ENCODE data around the gene GNB5.
"Not testable (repeated sequence)": the region's sequence is repeated elsewhere in the genome, so short reads cannot be mapped to it uniquely, and the experiment has no call there.

GNB5 gene

GRCh38 chr15:52111517-52112202 is 79.5 kb downstream of the GNB5 start:
- DNase-seq, result no peak

GRCh38 chr15:52109559-52110451 is 81.4 kb downstream of the GNB5 start:
- no peak for DNase-seq

DNA sequence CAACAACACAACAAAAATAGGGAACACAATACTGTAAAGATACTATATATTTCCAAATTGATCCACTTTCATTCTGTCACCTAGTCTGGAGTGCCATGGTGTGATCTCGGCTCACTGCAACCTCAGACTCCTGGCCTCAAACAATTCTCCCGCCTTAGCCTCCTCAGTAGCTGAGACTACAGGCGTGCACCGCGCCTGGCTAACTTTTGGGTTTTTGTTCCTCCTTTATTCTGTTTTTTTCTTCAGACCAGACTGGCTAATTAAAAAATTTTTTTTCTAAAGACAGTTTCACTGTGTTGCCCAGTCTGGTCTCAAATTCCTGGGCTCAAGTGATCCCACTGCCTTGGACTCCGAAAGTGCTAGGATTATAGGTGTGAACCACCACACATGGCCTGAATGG is 84.0 kb downstream of the GNB5 start:
- no peak for DNase-seq

GRCh38 chr15:52106641-52107040 is 84.6 kb downstream of the GNB5 start:
- DNase-seq, result no peak

GRCh38 chr15:52105846-52106245 is 85.3 kb downstream of the GNB5 start:
- DNase-seq, result no peak

DNA sequence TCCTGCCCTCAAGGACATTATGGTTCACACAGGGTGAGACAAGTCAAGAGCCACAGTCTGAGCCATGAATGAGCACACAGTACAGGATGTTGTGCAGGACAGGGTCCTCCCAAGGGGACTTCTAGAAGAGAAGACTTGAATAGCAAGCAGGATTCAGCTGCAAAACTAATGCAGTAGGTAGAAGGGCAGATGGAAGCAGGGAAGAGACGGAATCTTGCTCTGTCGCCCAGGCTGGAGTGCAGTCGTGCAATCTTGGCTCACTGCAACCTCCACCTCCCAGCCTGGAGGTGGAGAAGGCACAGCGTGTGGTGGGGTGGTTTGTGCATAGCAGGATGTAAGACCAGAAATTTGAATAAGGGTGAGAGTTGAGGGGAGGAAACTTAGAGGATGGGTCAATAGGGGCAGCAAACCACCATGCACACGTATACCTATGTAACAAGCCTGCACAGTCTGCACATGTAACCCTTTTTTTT is 86.6 kb downstream of the GNB5 start:
- DNase-seq, result no peak

GRCh38 chr15:52103217-52104207 is 87.7 kb downstream of the GNB5 start:
- DNase-seq, result no peak

- no peak for DNase-seq
These were observed 88.7 kb downstream of the GNB5 start for GRCh38 chr15:52102463-52102862.

- DNase-seq, result no peak
These were observed 89.5 kb downstream of the GNB5 start for GRCh38 chr15:52101542-52102323.

DNA sequence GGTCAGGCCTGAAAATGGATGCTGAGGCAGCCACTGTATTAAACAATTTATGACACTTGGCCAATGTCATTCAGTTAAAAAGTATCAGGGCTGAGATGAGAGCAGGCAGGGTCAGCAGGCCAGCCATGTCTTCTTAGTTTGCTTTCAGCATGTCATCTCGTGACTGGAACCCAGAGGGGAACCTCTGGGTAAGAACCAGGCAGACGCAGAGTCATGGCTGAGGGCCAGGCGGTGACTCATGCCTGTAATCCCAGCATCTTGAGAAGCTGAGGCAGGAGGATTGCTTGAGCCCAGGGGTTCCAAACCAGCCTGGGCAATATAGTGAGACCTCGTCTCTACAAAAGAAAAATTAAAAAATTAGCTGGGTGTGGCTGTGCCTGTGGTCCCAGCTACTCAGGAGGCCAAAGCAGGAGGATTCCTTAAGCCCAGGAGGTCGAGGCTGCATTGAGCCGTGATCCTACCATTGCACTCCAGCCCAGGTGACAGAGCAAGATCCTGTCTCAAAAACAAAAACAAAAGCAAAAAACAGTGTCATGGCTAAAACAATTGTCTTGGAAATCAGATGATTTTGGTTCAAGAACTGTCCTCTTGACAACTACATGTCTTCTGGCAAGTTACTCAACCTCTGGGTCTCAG is 90.3 kb downstream of the GNB5 start:
- DNase-seq, result no peak

GRCh38 chr15:52099651-52100272 is 91.4 kb downstream of the GNB5 start:
- no peak for DNase-seq

DNA sequence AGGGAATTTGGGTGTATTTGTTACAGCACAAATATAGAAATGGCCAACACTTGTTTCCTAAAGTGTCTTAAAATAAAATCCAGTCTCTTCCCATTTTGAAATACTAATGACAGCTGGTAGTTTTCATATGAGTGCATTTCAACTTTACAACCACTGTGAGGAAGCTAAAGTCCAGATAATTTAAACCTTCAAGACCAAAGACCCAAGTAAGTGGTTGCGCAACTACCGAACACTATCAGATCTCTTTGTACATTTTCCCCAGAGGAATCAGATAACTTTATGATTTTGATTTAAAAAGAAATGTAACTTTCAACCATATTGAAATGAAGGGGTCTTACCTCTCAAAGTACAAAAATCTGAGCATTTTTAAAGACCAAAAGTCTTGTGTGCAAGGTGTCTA is 92.9 kb downstream of the GNB5 start:
- no peak for DNase-seq

DNA sequence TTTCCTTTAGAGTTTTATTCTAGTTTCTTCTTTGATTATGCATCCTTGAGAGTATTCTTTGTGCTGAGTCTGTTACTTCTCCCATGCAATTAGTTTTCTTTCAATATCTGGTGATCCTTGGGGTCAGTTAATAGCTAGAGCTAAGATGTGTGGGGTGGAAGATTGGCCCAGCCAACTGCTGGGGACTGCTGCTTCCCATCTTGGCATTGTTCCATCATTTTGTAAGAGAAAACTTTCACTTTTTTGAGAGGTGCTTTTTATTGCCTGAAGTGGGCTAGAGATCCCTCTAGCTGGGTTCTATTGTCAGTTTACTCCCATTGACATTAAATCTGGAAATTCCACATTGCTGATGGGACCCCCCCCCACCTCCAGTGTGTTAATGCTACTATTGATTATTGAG is 94.0 kb downstream of the GNB5 start:
- DNase-seq, result no peak

DNA sequence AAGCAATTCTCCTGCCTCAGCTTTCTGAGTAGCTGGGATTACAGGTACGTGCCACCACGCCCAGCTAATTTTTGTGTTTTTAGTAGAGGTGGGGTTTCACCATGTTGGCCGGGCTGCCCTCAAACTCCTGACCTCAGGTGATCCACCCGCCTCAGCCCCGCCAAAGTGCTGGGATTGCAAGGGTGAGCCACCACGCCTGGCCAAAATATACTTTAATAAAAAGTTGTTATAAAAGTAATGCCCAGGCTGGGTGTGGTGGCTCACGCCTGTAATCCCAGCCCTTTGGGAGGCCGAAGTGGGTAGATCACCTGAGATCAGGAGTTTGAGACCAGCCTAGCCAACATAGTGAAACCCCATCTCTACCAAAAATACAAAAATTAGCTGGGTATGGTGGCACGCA is 94.7 kb downstream of the GNB5 start:
- DNase-seq, result not testable (repeated sequence)

GRCh38 chr15:52095597-52096262 is 95.5 kb downstream of the GNB5 start:
- no peak for DNase-seq

GRCh38 chr15:52094811-52095584 is 96.2 kb downstream of the GNB5 start:
- no peak for DNase-seq

DNA sequence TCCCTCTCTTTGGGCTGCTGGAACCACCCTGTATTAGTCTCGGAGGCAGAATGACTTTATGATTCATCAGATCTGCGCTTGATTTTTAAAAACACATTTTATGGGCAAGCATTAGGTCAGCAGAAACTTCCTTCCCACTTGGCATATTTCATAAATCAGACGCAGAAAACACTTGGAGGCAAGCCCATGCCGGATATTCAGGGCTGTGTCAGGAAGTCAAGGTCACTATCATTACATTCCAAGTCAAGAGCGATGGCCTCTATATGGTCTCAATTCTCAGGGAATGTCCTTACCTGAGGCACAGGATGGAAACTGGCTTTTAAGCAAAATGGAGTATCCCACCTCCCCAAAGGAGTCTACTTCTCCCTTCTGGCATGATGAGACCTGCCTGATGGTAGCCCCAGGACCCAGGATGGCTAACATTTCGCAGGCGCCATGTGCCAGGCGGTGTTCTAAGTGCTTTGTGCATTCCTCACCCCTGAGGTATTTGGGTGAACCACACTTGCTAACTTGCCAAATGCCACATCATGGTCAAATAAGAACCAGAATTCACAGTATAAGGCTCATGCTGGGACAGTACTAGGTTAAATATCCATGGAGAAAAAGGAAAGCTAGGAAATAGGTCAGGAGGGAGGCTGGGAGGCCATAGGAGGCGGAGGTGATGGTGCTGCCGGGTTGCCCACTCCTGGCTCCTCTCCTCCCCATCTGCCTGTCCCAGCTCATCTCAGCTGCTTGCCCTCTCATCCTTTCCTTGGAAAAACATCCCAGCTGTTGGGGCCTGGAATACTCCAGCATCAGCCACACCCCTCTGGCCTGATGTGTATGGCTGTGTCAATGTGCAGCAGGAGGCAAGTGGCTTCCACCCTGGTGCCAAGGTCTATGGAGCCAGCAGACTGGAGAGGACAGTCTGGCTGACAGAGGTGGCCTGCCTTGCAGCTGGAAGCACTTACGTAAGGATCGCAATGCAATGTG is 97.4 kb downstream of the GNB5 start:
- DNase-seq, result no peak

DNA sequence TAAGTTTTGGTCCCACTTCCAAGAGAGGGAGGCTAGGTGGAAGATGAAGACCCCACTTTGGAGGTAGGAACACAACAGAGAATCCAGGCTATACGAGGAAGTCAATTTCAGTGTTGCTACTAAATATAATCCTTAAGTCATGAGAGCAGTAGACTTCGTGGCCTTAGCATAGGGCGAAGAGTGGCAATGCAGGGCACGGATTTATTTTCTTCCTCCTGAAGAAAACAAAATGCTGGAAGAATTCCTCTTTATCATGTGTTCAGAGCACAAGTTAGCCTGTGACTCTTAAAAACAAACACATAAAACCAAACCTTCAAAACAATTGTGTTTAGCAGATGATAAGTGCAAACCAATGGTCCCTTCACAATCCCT is 98.0 kb downstream of the GNB5 start:
- no peak for DNase-seq

DNA sequence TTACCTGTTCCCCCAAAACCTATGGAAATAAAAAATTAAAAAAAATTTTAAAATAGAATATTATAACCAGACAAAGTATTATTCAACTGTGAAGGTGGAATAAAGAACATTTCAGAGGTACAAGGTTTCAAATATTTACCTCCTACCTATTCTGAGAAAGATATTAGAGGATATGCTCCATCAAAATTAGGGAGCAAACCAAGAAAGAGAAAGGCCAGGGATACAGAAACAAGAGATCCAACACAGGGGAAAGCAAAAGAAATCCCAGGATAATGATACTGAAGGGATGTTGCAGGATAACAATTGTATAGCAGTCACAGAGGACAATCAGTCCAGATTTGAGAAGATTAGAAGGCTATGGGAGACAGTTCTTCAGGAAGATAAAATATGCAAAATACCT is 101.0 kb downstream of the GNB5 start:
- DNase-seq, result no peak

All from DMS 273 treated with DMSO at 0.1 percent for 48 hours (cell line).